Measurements from ENCODE around the gene ZNF212.

ZNF212 gene

DNA sequence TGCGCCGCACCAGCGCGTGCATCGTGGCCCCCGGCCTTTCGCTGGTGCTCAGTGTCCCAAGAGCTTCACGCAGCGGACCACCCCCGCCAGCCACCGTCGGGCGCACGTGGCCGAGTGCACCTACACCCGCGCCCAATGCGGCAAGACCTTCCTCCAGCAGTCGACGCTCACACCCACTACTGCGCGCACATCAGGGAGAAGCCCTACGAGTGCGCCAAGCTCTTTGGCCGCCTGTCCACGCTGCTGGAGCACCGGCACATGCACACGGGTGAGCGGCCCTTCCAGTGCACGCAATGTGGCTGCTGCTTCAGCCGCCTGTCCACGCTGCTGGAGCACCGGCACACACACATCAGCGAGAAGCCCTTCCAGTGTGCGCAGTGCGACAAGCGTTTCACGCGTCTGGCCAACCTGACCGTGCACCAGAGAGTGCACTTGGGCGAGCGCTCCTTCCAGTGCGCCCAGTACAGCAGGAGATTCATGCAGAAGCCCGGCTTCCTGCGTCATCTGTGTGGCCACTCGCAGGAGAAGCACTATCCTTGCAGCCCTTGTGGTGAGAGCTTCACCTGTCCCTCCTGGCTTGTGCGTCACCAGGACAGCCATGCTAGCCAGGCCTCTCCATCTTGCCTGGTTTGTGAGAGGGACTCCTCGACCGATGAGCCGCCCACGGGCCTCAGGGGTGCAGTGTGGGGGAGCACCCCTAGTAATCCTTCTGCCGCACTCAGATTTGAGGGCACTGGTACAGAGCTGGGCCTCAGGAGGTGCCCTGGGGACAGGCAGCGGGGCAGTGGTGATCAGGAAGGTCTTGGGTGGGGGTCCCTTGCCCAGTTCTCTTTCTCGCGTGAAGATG is 55.4 kb downstream of the ZNF212 start:
- no peak for DNase-seq (ENCODE audit: low spot score)
- TF ChIP-seq, protein P1, sequence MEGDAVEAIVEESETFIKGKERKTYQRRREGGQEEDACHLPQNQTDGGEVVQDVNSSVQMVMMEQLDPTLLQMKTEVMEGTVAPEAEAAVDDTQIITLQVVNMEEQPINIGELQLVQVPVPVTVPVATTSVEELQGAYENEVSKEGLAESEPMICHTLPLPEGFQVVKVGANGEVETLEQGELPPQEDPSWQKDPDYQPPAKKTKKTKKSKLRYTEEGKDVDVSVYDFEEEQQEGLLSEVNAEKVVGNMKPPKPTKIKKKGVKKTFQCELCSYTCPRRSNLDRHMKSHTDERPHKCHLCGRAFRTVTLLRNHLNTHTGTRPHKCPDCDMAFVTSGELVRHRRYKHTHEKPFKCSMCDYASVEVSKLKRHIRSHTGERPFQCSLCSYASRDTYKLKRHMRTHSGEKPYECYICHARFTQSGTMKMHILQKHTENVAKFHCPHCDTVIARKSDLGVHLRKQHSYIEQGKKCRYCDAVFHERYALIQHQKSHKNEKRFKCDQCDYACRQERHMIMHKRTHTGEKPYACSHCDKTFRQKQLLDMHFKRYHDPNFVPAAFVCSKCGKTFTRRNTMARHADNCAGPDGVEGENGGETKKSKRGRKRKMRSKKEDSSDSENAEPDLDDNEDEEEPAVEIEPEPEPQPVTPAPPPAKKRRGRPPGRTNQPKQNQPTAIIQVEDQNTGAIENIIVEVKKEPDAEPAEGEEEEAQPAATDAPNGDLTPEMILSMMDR (IDR thresholded peaks at IDR 0.05; ENCODE audit: extremely low read depth, missing control alignments), result no peak

GRCh38 chr7:149295481-149295850 is 56.0 kb downstream of the ZNF212 start:
- DNase-seq (ENCODE audit: low spot score), result no peak
- TF ChIP-seq, protein P1 (IDR thresholded peaks at IDR 0.05; ENCODE audit: extremely low read depth, missing control alignments), result no peak

GRCh38 chr7:149296368-149296767 is 56.9 kb downstream of the ZNF212 start:
- no peak for DNase-seq (ENCODE audit: low spot score)
- TF ChIP-seq, protein P1 (IDR thresholded peaks at IDR 0.05; ENCODE audit: extremely low read depth, missing control alignments), result no peak

GRCh38 chr7:149297034-149297755 is 57.7 kb downstream of the ZNF212 start:
- DNase-seq (ENCODE audit: low spot score), result no peak
- TF ChIP-seq, protein P1 (IDR thresholded peaks at IDR 0.05; ENCODE audit: extremely low read depth, missing control alignments), result no peak

DNA sequence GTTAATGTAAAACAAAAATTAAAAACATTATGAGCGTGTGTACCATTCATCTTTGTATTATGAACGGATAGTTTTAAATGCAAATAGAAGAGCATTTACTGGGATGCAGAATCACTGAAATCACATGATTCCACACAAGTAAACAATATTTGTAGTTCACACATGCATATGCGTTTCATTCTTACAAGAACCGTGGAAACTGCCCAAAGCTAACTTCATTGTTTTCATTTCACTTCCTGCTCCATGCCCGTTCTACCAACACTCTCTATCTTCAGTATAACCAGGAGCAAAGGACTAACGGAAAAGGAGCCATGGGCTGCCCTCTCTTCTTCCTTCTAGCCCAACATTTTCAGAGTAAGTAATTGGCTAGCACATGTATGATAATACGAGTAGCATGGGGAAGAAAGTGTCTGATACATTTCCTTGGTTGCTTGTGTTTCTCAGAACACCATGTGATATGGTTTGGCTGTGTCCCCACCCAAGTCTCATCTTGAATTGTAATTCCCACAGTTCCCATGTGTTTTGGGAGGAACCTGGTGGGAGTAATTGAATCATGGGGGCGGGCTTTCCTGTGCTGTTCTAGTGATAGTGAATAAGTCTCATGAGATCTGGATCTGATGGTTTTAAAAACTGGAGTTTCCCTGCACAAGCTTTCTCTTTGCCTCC is 61.3 kb downstream of the ZNF212 start:
- no peak for DNase-seq (ENCODE audit: low spot score)
- TF ChIP-seq, protein P1 (IDR thresholded peaks at IDR 0.05; ENCODE audit: extremely low read depth, missing control alignments), result no peak

DNA sequence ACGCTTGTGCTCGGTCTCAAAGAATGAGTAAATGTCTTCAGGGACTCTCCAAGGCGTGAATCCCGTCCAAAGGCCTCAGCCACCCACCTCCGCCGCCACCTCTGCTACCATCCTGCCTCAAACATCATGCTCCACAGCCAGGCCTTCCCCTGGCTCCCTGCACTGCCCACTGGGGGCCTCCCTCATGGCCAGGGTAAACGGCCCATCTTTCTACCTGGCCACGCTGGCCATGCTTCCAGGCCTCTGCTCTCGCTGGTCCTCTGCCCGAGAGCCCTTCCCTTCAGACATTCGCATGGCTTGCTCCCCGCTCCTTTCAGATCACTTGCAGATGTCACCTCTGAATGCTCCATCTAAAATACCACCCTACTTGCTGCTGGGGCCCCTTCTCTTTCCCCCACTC is 62.8 kb downstream of the ZNF212 start:
- TF ChIP-seq, protein P1 (IDR thresholded peaks at IDR 0.05; ENCODE audit: extremely low read depth, missing control alignments), result no peak
- DNase-seq (ENCODE audit: low spot score), result no peak

DNA sequence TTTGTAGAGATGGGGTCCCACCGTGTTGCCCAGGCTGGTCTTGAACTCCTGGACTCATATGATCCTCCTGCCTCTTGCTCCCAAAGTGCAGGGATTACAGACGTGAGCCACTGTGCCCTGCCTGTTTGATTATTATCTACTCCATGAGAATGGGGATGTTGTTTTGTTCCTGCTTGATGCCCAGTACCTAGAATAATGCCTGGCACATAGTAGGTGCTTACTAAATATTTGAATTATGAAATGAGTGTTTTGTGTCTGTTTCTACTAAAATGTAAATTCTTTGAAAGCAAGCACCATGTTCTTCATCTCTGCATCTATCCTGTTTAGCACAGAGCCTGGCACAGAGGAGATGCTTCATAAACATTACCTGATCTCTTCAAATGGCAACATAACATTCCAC is 63.4 kb downstream of the ZNF212 start:
- TF ChIP-seq, protein P1 (IDR thresholded peaks at IDR 0.05; ENCODE audit: extremely low read depth, missing control alignments), result no peak
- no peak for DNase-seq (ENCODE audit: low spot score)
